ENCODE data around the gene CHIC2.

CHIC2 gene

DNA sequence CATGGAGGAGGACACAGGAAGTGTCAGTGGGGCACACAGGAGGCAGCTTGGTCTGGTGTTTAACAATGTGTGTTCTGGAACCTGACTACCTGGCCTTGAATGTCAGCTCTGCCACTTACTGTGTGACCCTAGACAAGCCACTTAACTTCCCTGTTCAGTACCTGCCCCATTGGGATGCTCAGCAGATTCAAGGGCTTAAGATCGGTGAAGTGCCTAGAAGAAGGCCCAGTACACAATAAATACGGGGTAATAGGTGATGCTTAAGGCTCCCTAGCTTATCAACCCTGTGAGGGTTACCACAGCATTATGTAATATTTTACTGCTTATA, 1.6 kb upstream of the CHIC2 start:
- no peak for DNase-seq (ENCODE audit: low read depth in 2 of 2)
- TF ChIP-seq CTCF (IDR thresholded peaks at IDR 0.05; ENCODE audit: low read depth, low read length) = no peak
- no peak overlapping the region for H3K4me3 ChIP-seq (replicated peaks in 1 of 2; ENCODE audit: low read depth in 2 of 2, low read length in 2 of 2)

- no peak overlapping the region for H3K4me3 ChIP-seq (replicated peaks in 1 of 2; ENCODE audit: low read depth in 2 of 2, low read length in 2 of 2)
- peak; percentile 64 to 75 for DNase-seq (ENCODE audit: low read depth in 2 of 2)
- no peak for TF ChIP-seq CTCF (IDR thresholded peaks at IDR 0.05; ENCODE audit: low read depth, low read length)
These were observed 1.1 kb upstream of the CHIC2 start for GRCh38 chr4:54065282-54066087.

GRCh38 chr4:54063737-54064316, 578 bp downstream of the CHIC2 start:
- no peak for TF ChIP-seq CTCF (IDR thresholded peaks at IDR 0.05; ENCODE audit: low read depth, low read length)
- peak overlapping the region; percentile 83 to 93 for H3K4me3 ChIP-seq (replicated peaks in 1 of 2; ENCODE audit: low read depth in 2 of 2, low read length in 2 of 2)
- peak; percentile 29 to 31 for DNase-seq (ENCODE audit: low read depth in 2 of 2)

GRCh38 chr4:54063229-54063628, 1.2 kb downstream of the CHIC2 start:
- peak overlapping the region; percentile 83 to 93 for H3K4me3 ChIP-seq (replicated peaks in 1 of 2; ENCODE audit: low read depth in 2 of 2, low read length in 2 of 2)
- peak; percentile 59 to 80 for DNase-seq (ENCODE audit: low read depth in 2 of 2)
- no peak for TF ChIP-seq CTCF (IDR thresholded peaks at IDR 0.05; ENCODE audit: low read depth, low read length)

- no peak for TF ChIP-seq CTCF (IDR thresholded peaks at IDR 0.05; ENCODE audit: low read depth, low read length)
- DNase-seq (ENCODE audit: low read depth in 2 of 2) = no peak
- H3K4me3 ChIP-seq (replicated peaks in 1 of 2; ENCODE audit: low read depth in 2 of 2, low read length in 2 of 2) = peak overlapping the region; percentile 83 to 93
These were observed 2.0 kb downstream of the CHIC2 start for GRCh38 chr4:54062392-54062791.

GRCh38 chr4:54061873-54062272, 2.5 kb downstream of the CHIC2 start:
- peak overlapping the region; percentile 83 to 93 for H3K4me3 ChIP-seq (replicated peaks in 1 of 2; ENCODE audit: low read depth in 2 of 2, low read length in 2 of 2)
- no peak for TF ChIP-seq CTCF (IDR thresholded peaks at IDR 0.05; ENCODE audit: low read depth, low read length)
- DNase-seq (ENCODE audit: low read depth in 2 of 2) = no peak
